Measurements from ENCODE around the gene LRRC4C. TPM values are rescaled to one million over a fixed set of nuclear protein-coding genes. Genes with fewer than 3 reads are reported as not detected.

The LRRC4C gene
- total and polyA plus RNA-seq, 2 experiments from 2014 or later: 0.35 to 1.1 TPM

- TF ChIP-seq ZNF114 (CRISPR knock-in tag; IDR thresholded peaks at IDR 0.05) (no peak), EZH2phosphoT487 (IDR thresholded peaks at IDR 0.05; ENCODE audit: unreplicated experiment) (no peak), ZNF331 (CRISPR knock-in tag; IDR thresholded peaks at IDR 0.05; ENCODE audit: low read depth) (no peak), CREB1 (CRISPR knock-in tag; IDR thresholded peaks at IDR 0.05; ENCODE audit: low read depth) (no peak), STAT1 (IDR thresholded peaks at IDR 0.05; ENCODE audit: unreplicated experiment) (no peak), EZH2 (IDR thresholded peaks at IDR 0.05; ENCODE audit: low read depth, unreplicated experiment) (no peak)
Observed at GRCh38 chr11:40338062-40338461, 1121.4 kb downstream of the LRRC4C start (continued).

- H2AFZ ChIP-seq: 0 out of 2 replicates have a peak overlapping the region, but pooled peaks have one; percentile 20
- Mint-ChIP-seq H3K27ac (no peak overlapping the region), H3K36me3 (ENCODE audit: low read depth) (no peaks in the 10 kb centered on the region), H3K9me3 (no peaks in the 10 kb centered on the region), H3K4me3 (no peak overlapping the region), H3K4me1 (peaks cover 6% of the 10 kb centered on the region; the same call in 2 of the 3 replicates), H3K27me3 (ENCODE audit: insufficient read depth, low read depth, poor library complexity) (peaks cover 6% of the 10 kb centered on the region)
- H4K20me1 ChIP-seq (replicated peaks; ENCODE audit: insufficient read depth): no peaks in the 10 kb centered on the region
- TF ChIP-seq JUNB (IDR thresholded peaks at IDR 0.05; ENCODE audit: unreplicated experiment): no peak
- no peak for TF ChIP-seq ZNF114 (CRISPR knock-in tag; IDR thresholded peaks at IDR 0.05)
- TF ChIP-seq ETS1 (IDR thresholded peaks at IDR 0.05): no peak
- no peak for TF ChIP-seq NANOG (IDR thresholded peaks at IDR 0.05; ENCODE audit: borderline replicate concordance)
- TF ChIP-seq STAT1 (IDR thresholded peaks at IDR 0.05; ENCODE audit: unreplicated experiment): no peak
- TF ChIP-seq POLR2AphosphoS5 (IDR thresholded peaks at IDR 0.05; ENCODE audit: low read depth): no peak
- no peak for TF ChIP-seq REST (IDR thresholded peaks at IDR 0.05; ENCODE audit: unreplicated experiment)
- no peak for TF ChIP-seq ZNF331 (CRISPR knock-in tag; IDR thresholded peaks at IDR 0.05; ENCODE audit: low read depth)
- no peak for TF ChIP-seq CREB1 (CRISPR knock-in tag; IDR thresholded peaks at IDR 0.05; ENCODE audit: low read depth)
- no peak for TF ChIP-seq EZH2 (IDR thresholded peaks at IDR 0.05; ENCODE audit: low read depth, unreplicated experiment)
- no peak for TF ChIP-seq ZNF462 (CRISPR knock-in tag; IDR thresholded peaks at IDR 0.05)
- TF ChIP-seq CTCF (conservative IDR thresholded peaks at IDR 0.05; ENCODE audit: low read depth in 2 of 2): no peak
- no peak for TF ChIP-seq EZH2phosphoT487 (IDR thresholded peaks at IDR 0.05; ENCODE audit: unreplicated experiment)
- no peak overlapping the region for H3K27ac ChIP-seq (ENCODE audit: low read depth)
- no peaks in the 10 kb centered on the region for H3K36me3 ChIP-seq (ENCODE audit: insufficient read depth)
- ATAC-seq: no peak
- DNase-seq (ENCODE audit: low spot score): no peak
- no peaks in the 10 kb centered on the region for H3K79me2 ChIP-seq (replicated peaks; ENCODE audit: insufficient read depth)
- H3K27me3 ChIP-seq (ENCODE audit: insufficient read depth): no peaks in the 10 kb centered on the region
- no peaks in the 10 kb centered on the region for H3F3A ChIP-seq (replicated peaks; ENCODE audit: low read depth)
- no peaks in the 10 kb centered on the region for H3K4me1 ChIP-seq (ENCODE audit: insufficient read depth)
- no peaks in the 10 kb centered on the region for H3K9me2 ChIP-seq (ENCODE audit: insufficient read depth)
- no peak overlapping the region for H3K4me3 ChIP-seq
- no peak overlapping the region for H3K4me2 ChIP-seq
Observed at GRCh38 chr11:40337118-40337517, 1122.3 kb downstream of the LRRC4C start.

Measured in GM23338 (cell line).